Esophagus muscularis mucosa (tissue), 4 donors: ENCODE data around the gene ODAM.

Experiments used
- EP300 ChIP-seq: sonication (generic); formaldehyde crosslinking; IDR thresholded peaks from one replicate; pipeline ENCODE4 v1.6.1; 2017; ENCODE audit warnings: antibody characterized with exemption
- POLR2A ChIP-seq: fragments of 450-650 bp; IDR thresholded peaks from one replicate; pipeline ENCODE4 v1.6.1; 2017; ENCODE audit warnings: antibody characterized with exemption, moderate library complexity, mild to moderate bottlenecking, low read depth
- POLR2AphosphoS5 ChIP-seq, 2 donors: sonication (generic); formaldehyde crosslinking; IDR thresholded peaks; one replicate each; pipeline ENCODE4 v1.6.1; 2017; ENCODE audit warnings: antibody characterized with exemption in 2 of 2
- TF ChIP-seq, protein P1 (sequence below), 3 experiments: fragments of 200-600 bp in 2 of 3; fragments of 450-650 bp in 1 of 3; sonication (generic) in 2 of 3; IDR thresholded peaks; one replicate each; pipeline ENCODE4 v1.5.1; 2017 to 2019; ENCODE audit warnings: antibody characterized with exemption in 3 of 3, mild to moderate bottlenecking in 2 of 3, moderate library complexity in 1 of 3

DNA sequence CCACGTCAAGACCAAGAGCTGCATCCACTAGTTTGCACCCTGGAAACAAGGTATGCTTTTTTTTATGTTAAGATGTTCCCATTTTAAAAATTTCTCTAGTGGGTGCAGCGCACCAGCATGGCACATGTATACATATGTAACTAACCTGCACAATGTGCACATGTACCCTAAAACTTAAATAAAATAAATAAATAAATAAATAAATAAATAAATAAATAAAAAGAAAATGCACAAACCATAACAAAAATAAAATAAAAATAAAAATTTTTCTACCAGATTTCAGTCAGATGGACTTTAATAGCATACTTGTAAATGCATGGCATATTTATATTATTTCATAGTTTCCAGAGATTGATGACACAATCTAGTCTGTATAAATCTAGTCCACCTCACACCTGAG lies 43.4 kb upstream of the ODAM start:
- TF ChIP-seq, protein P1, sequence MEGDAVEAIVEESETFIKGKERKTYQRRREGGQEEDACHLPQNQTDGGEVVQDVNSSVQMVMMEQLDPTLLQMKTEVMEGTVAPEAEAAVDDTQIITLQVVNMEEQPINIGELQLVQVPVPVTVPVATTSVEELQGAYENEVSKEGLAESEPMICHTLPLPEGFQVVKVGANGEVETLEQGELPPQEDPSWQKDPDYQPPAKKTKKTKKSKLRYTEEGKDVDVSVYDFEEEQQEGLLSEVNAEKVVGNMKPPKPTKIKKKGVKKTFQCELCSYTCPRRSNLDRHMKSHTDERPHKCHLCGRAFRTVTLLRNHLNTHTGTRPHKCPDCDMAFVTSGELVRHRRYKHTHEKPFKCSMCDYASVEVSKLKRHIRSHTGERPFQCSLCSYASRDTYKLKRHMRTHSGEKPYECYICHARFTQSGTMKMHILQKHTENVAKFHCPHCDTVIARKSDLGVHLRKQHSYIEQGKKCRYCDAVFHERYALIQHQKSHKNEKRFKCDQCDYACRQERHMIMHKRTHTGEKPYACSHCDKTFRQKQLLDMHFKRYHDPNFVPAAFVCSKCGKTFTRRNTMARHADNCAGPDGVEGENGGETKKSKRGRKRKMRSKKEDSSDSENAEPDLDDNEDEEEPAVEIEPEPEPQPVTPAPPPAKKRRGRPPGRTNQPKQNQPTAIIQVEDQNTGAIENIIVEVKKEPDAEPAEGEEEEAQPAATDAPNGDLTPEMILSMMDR (IDR thresholded peaks at IDR 0.05) = no peak
- TF ChIP-seq POLR2A = no peak
- no peak for TF ChIP-seq EP300
- no peak for TF ChIP-seq POLR2AphosphoS5 (IDR thresholded peaks at IDR 0.05)
